ENCODE measurements around the gene FSD1. TPM values are rescaled to one million over a fixed set of nuclear protein-coding genes. Genes with fewer than 3 reads are reported as not detected.

The FSD1 gene
- total and polyA plus RNA-seq, 2 donors from 2014 or later = 0.85 to 1.1 TPM

DNA sequence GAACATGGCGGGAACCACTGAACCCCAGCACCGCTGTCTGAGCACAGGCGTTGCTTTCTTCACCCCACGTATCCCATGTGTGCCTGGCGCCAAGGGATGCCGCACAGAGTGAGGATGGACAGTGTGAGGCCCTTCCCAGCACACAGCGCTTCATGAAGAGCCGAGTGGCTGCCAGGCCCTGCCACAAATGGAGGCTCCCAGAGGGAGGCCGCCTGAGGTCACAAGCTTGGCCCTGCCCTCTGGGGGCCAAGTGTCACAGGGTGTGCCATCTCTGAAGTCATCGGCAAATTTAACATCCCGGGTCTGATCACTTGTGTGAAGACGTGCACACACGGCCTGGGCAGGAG, 63.4 kb downstream of the FSD1 start:
- DNase-seq (peak in 2 of 5 donors; percentile 42 to 74), FAIRE-seq (no peak)
- H3K27me3 ChIP-seq (ENCODE audit: control insufficient read depth, insufficient read depth, low read length) = no peaks in the 10 kb centered on the region
- H3K9ac ChIP-seq (ENCODE audit: low read length in 3 of 3) = peak overlapping the region in 1 of 3 donors; percentile 5
- no peak overlapping the region for H3K4me3 ChIP-seq (ENCODE audit: low read length in 3 of 3)
- peaks cover 0 to 20% (median 8%) of the 10 kb centered on the region in 3 donors for H3K36me3 ChIP-seq (ENCODE audit: control insufficient read depth in 2 of 3, insufficient read depth in 3 of 3, low read length in 3 of 3)
- TF ChIP-seq, protein P1, sequence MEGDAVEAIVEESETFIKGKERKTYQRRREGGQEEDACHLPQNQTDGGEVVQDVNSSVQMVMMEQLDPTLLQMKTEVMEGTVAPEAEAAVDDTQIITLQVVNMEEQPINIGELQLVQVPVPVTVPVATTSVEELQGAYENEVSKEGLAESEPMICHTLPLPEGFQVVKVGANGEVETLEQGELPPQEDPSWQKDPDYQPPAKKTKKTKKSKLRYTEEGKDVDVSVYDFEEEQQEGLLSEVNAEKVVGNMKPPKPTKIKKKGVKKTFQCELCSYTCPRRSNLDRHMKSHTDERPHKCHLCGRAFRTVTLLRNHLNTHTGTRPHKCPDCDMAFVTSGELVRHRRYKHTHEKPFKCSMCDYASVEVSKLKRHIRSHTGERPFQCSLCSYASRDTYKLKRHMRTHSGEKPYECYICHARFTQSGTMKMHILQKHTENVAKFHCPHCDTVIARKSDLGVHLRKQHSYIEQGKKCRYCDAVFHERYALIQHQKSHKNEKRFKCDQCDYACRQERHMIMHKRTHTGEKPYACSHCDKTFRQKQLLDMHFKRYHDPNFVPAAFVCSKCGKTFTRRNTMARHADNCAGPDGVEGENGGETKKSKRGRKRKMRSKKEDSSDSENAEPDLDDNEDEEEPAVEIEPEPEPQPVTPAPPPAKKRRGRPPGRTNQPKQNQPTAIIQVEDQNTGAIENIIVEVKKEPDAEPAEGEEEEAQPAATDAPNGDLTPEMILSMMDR (IDR thresholded peaks at IDR 0.05; ENCODE audit: borderline replicate concordance, extremely low read depth, insufficient read depth) = no peak
- peaks cover 0 to 29% (median 24%) of the 10 kb centered on the region in 3 donors for H3K4me1 ChIP-seq (ENCODE audit: control insufficient read depth in 2 of 3, insufficient read depth in 2 of 3, low read depth in 1 of 3, low read length in 3 of 3)
- peak overlapping the region; percentile 48 to 72 for H3K27ac ChIP-seq (ENCODE audit: low read depth in 2 of 2, low read length in 2 of 2)
- H3K9me3 ChIP-seq (ENCODE audit: control insufficient read depth in 2 of 3, insufficient read depth in 1 of 3, low read length in 3 of 3) = no peaks in the 10 kb centered on the region
- intact Hi-C loops (cut with DNase I) = no loop called here

DNA sequence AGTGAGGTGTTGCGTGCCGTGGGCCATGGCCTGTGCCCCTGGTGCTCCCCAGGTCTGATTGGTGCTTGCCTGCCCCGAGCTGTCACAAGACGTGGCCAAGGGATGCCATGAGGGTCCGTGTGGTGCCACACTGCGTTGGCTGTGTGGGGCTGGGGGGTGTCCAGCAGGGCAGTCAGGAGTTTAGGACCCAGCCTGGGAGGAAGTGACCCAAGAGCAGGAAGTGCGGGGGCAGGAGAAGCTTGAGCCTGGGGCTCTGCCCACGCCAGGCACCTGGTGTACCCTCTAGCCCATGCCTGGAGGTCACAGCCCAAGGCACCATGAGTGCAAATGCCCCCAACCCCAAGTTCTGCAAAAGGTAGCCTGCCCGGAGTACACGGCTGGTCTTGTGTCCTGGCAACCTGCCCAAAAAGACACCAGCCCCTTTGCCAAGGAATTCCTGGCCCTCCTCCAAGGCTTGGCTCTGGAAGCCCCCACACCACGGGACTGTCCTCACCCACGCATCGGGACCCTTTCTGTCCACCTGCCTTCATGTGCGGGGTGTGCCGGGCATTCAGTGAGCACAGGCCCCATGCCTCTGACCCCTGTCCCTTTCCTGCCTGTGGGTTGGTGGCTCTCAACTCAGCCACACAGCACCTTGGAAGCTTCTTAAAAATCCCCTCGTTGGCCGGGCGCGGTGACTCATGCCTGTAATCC, 63.9 kb downstream of the FSD1 start:
- intact Hi-C loops (cut with DNase I) = no loop called here
- FAIRE-seq (no peak), DNase-seq (peak in 2 of 5 donors; percentile 60 to 77)
- Histone ChIP-seq H3K4me1 (ENCODE audit: control insufficient read depth in 2 of 3, insufficient read depth in 2 of 3, low read depth in 1 of 3, low read length in 3 of 3) (peaks cover 0 to 32% (median 26%) of the 10 kb centered on the region in 3 donors), H3K9me3 (ENCODE audit: control insufficient read depth in 2 of 3, insufficient read depth in 1 of 3, low read length in 3 of 3) (no peaks in the 10 kb centered on the region), H3K4me3 (ENCODE audit: low read length in 3 of 3) (no peak overlapping the region), H3K27ac (ENCODE audit: low read depth in 2 of 2, low read length in 2 of 2) (peak overlapping the region; percentile 48 to 72), H3K36me3 (ENCODE audit: control insufficient read depth in 2 of 3, insufficient read depth in 3 of 3, low read length in 3 of 3) (peaks cover 0 to 17% (median 6%) of the 10 kb centered on the region in 3 donors), H3K27me3 (ENCODE audit: control insufficient read depth, insufficient read depth, low read length) (no peaks in the 10 kb centered on the region), H3K9ac (ENCODE audit: low read length in 3 of 3) (peak overlapping the region in 1 of 3 donors; percentile 5)
- TF ChIP-seq, protein P1 (IDR thresholded peaks at IDR 0.05; ENCODE audit: borderline replicate concordance, extremely low read depth, insufficient read depth) = no peak

DNA sequence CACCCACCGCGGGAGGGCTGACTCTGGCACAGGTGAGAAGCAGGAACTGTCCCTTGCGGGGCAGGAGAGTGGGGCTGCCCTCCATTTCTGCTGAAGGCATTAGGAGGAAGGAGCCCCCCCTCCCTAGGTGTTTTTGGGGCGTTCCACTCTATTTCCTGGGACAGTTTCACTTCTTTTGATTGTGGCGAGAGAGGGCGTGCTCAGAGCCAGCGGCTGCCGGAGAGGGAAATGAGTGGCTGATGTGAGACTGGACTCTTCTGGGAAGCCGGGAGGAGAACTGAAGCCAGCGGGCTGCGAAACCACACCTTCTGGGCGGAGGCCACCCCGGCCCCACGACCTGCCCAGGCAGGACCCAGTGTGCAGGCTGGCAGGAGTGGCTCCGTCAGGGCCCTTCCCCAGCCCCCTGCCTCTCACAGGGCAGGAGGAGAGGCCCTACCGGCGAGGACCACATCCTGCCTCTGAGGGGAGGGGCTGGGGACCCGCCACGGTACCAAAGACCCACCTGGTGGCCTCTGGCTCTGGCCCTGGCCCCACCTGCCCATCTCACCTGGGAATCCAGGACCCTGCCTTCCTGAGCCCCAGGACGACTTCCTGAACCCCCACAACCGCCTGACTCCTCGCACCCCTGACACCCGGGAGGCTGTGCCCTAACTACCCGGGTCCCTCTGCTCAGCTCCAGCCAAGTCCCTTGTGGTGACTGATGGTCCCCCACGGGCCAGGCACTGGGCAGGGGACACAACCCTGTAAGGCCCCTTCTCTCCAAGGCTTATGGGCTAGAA, 64.9 kb downstream of the FSD1 start:
- FAIRE-seq (no peak), DNase-seq (peak; percentile 70 to 93 (median 75))
- H3K27ac ChIP-seq (ENCODE audit: low read depth in 2 of 2, low read length in 2 of 2) = peak overlapping the region; percentile 74 to 86
- intact Hi-C loops (cut with DNase I) = no loop called here
- no peaks in the 10 kb centered on the region for H3K27me3 ChIP-seq (ENCODE audit: control insufficient read depth, insufficient read depth, low read length)
- H3K4me1 ChIP-seq (ENCODE audit: control insufficient read depth in 2 of 3, insufficient read depth in 2 of 3, low read depth in 1 of 3, low read length in 3 of 3) = peaks cover 0 to 42% (median 36%) of the 10 kb centered on the region in 3 donors
- TF ChIP-seq, protein P1 (IDR thresholded peaks at IDR 0.05; ENCODE audit: borderline replicate concordance, extremely low read depth, insufficient read depth) = no peak
- H3K36me3 ChIP-seq (ENCODE audit: control insufficient read depth in 2 of 3, insufficient read depth in 3 of 3, low read length in 3 of 3) = peaks cover 0 to 10% (median 3%) of the 10 kb centered on the region in 3 donors
- H3K9me3 ChIP-seq (ENCODE audit: control insufficient read depth in 2 of 3, insufficient read depth in 1 of 3, low read length in 3 of 3) = no peaks in the 10 kb centered on the region
- H3K4me3 ChIP-seq (ENCODE audit: low read length in 3 of 3) = peak overlapping the region in 1 of 3 donors; percentile 17
- H3K9ac ChIP-seq (ENCODE audit: low read length in 3 of 3) = peak overlapping the region in 2 of 3 donors; percentile 40 to 65
